ENCODE results near the gene CCDC38.
A peak's percentile ranks its signal among the peaks of the same experiment; 100 is the strongest.

Gene CCDC38

GRCh38 chr12:95982602-95983001 is 40.2 kb upstream of the CCDC38 start:
- H3K4me3 ChIP-seq (replicated peaks; ENCODE audit: low read depth, low read length), result no peak overlapping the region
- no peak for TF ChIP-seq CTCF (IDR thresholded peaks at IDR 0.05; ENCODE audit: low read length, missing control alignments)
- no peak for DNase-seq (ENCODE audit: low read depth)

GRCh38 chr12:95980437-95980836 is 38.0 kb upstream of the CCDC38 start:
- TF ChIP-seq CTCF (IDR thresholded peaks at IDR 0.05; ENCODE audit: low read length, missing control alignments), result no peak
- no peak for DNase-seq (ENCODE audit: low read depth)
- no peak overlapping the region for H3K4me3 ChIP-seq (replicated peaks; ENCODE audit: low read depth, low read length)

- TF ChIP-seq CTCF (IDR thresholded peaks at IDR 0.05; ENCODE audit: low read length, missing control alignments), result no peak
- no peak overlapping the region for H3K4me3 ChIP-seq (replicated peaks; ENCODE audit: low read depth, low read length)
- no peak for DNase-seq (ENCODE audit: low read depth)
Measured at GRCh38 chr12:95978774-95979173, 36.4 kb upstream of the CCDC38 start.

GRCh38 chr12:95978351-95978750 is 35.9 kb upstream of the CCDC38 start:
- no peak for DNase-seq (ENCODE audit: low read depth)
- no peak for TF ChIP-seq CTCF (IDR thresholded peaks at IDR 0.05; ENCODE audit: low read length, missing control alignments)
- H3K4me3 ChIP-seq (replicated peaks; ENCODE audit: low read depth, low read length), result no peak overlapping the region

- H3K4me3 ChIP-seq (replicated peaks; ENCODE audit: low read depth, low read length), result no peak overlapping the region
- TF ChIP-seq CTCF (IDR thresholded peaks at IDR 0.05; ENCODE audit: low read length, missing control alignments), result no peak
- no peak for DNase-seq (ENCODE audit: low read depth)
Measured at GRCh38 chr12:95977764-95978305, 35.4 kb upstream of the CCDC38 start.

GRCh38 chr12:95976416-95976832 is 34.0 kb upstream of the CCDC38 start:
- no peak overlapping the region for H3K4me3 ChIP-seq (replicated peaks; ENCODE audit: low read depth, low read length)
- no peak for TF ChIP-seq CTCF (IDR thresholded peaks at IDR 0.05; ENCODE audit: low read length, missing control alignments)
- peak; percentile 31 for DNase-seq (ENCODE audit: low read depth)

GRCh38 chr12:95975491-95975890 is 33.1 kb upstream of the CCDC38 start:
- H3K4me3 ChIP-seq (replicated peaks; ENCODE audit: low read depth, low read length), result no peak overlapping the region
- DNase-seq (ENCODE audit: low read depth), result no peak

More at GRCh38 chr12:95975491-95975890, 33.1 kb upstream of the CCDC38 start:
- no peak for TF ChIP-seq CTCF (IDR thresholded peaks at IDR 0.05; ENCODE audit: low read length, missing control alignments)
